Activated T-cell treated with anti-CD3 and anti-CD28 coated beads, Interleukin-2, amount 50 U/mL, for 24 hours (primary cell): ENCODE measurements around the gene PADI2.
A peak's percentile ranks its signal among the peaks of the same experiment; 100 is the strongest.

Source experiments
- DNase-seq: peaks from one replicate; pipeline ENCODE4 v3.0.0-alpha.2; 2020
- H3K27ac Mint-ChIP-seq: 2 replicates; pipeline ENCODE4 v1.8.0; 2020; ENCODE audit warnings: mild to moderate bottlenecking, mixed read lengths
- H3K27me3 Mint-ChIP-seq: 2 replicates; pipeline ENCODE4 v1.8.0; 2020; ENCODE audit warnings: mixed read lengths
- H3K36me3 Mint-ChIP-seq: 2 replicates; pipeline ENCODE4 v1.8.0; 2020; ENCODE audit warnings: low read depth, mixed read lengths
- H3K4me1 Mint-ChIP-seq: 2 replicates; pipeline ENCODE4 v1.8.0; 2020; ENCODE audit warnings: low read depth, mixed read lengths
- H3K4me3 Mint-ChIP-seq: 2 replicates; pipeline ENCODE4 v1.8.0; 2020; ENCODE audit warnings: mild to moderate bottlenecking, moderate library complexity, mixed read lengths
- H3K9me3 Mint-ChIP-seq: 2 replicates; pipeline ENCODE4 v1.8.0; 2020; ENCODE audit warnings: mixed read lengths

The PADI2 gene

DNA sequence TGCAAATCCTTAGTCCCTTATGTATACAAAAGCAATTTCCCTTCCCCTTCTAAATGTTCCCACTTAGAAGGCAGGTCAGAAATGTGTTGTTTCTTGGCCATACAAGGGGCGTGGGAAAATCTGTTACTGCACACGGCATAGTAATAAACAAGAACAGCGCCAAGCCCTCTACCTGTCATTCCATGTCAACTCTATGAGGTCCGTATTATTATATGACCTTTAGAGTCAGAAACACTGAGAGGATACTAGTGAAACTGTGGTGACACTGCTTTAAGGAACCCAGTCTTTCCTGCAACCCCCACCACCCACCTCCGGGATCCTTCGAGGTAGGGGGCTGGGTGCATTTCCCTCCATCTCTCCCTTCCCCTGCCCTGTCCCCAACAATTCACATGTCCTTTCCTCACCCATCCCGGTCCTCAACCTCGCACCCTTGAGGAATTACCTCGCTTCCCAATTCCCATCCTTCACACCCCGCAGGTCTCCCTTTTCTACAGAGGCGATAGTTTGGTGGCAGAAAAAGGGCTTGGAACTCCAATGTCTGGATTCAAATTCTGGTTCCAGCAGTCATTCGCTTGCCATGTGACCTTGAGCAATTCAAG lies 66.1 kb downstream of the PADI2 start:
- DNase-seq: no peak
- no peaks in the 10 kb centered on the region for H3K9me3 Mint-ChIP-seq
- peaks cover 27% of the 10 kb centered on the region for H3K4me1 Mint-ChIP-seq
- H3K4me3 Mint-ChIP-seq: peak overlapping the region; percentile 100
- peak overlapping the region; percentile 99 for H3K27ac Mint-ChIP-seq
- peaks cover 41% of the 10 kb centered on the region for H3K36me3 Mint-ChIP-seq
- H3K27me3 Mint-ChIP-seq: no peaks in the 10 kb centered on the region

DNA sequence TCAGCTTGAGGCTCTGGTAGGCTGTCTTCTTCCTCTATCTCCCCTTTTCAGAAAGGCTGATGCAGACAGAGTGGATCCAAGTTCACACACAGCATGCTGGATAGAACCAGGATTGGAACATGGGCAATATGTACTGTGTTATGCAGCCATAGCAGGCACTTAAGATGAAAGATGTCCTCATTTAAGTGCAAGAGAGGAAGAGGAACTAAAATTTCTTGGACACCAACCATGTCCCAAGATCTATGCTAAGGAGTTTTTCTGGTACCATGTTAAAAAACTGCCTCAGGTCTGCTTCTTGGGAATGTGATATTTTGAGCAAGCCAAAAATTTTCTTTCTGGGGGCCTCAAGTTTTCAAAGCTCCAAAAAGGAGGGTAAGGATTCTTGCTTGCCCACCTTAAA lies 66.6 kb downstream of the PADI2 start:
- DNase-seq: no peak
- Mint-ChIP-seq H3K27ac (peak overlapping the region; percentile 99), H3K27me3 (no peaks in the 10 kb centered on the region), H3K4me3 (peak overlapping the region; percentile 100), H3K4me1 (peaks cover 32% of the 10 kb centered on the region), H3K36me3 (peaks cover 45% of the 10 kb centered on the region), H3K9me3 (no peaks in the 10 kb centered on the region)

DNA sequence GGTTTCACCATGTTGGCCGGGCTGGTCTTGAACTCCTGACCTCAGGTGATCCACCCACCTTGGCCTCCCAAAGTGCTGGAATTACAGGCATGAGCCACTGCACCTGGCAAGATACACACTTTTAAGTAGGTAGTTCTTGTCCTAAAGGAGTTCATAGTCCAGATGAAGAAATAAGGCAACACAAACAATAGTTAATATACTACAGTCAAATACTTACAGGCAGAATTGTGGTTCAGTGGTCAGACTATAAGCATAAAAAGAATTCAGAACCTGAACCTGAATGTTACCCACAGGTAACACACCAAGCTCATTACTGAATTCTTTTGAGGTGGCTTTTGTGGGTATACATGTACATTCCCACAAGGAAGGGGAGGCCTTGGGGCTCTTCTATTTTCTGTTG lies 67.2 kb downstream of the PADI2 start:
- H3K27me3 Mint-ChIP-seq: no peaks in the 10 kb centered on the region
- H3K4me1 Mint-ChIP-seq: peaks cover 32% of the 10 kb centered on the region
- no peak for DNase-seq
- H3K9me3 Mint-ChIP-seq: no peaks in the 10 kb centered on the region
- H3K4me3 Mint-ChIP-seq: peak overlapping the region; percentile 100
- H3K36me3 Mint-ChIP-seq: peaks cover 47% of the 10 kb centered on the region
- peak overlapping the region; percentile 99 for H3K27ac Mint-ChIP-seq

DNA sequence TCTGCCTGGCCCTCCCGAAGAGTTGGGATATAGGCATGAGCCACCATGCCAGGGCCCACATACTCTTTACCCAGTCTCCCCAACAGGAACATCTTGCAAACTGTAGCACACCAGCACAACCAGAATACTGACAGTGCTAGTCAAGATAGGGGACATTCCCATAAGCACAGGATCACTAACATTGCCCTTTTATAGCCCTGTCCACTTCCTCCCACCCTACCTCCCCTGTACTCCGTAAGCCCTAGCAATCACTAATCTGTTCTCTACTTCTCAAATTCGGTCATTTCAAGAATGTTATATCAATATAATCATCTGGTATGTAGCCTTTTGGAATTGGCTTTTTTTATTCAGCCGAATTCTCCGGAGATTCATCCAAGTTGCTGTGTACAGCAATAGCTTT lies 71.3 kb downstream of the PADI2 start:
- no peak overlapping the region for H3K4me3 Mint-ChIP-seq
- H3K27ac Mint-ChIP-seq: peak overlapping the region; percentile 53
- H3K4me1 Mint-ChIP-seq: peaks cover 43% of the 10 kb centered on the region
- no peak for DNase-seq
- H3K36me3 Mint-ChIP-seq: peaks cover 71% of the 10 kb centered on the region
- no peaks in the 10 kb centered on the region for H3K27me3 Mint-ChIP-seq
- no peaks in the 10 kb centered on the region for H3K9me3 Mint-ChIP-seq

DNA sequence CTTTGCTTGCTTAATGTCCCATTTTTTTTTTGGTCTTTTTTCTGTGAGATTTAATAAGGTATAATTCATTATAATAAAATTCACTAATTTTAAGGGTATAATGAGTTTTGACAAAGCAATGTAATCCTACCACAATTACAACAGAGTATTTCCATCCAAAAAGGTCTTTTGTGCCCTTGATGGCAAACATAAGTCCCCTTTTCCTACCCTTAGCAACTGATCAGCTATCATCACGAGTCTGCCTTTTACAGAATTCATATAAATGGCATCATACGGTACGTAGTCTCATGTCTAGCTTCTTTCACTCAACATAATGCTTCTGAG lies 73.0 kb downstream of the PADI2 start:
- Mint-ChIP-seq H3K9me3 (no peaks in the 10 kb centered on the region), H3K4me3 (no peak overlapping the region), H3K4me1 (peaks cover 31% of the 10 kb centered on the region), H3K27me3 (no peaks in the 10 kb centered on the region), H3K27ac (no peak overlapping the region), H3K36me3 (peaks cover 77% of the 10 kb centered on the region)
- DNase-seq: no peak

DNA sequence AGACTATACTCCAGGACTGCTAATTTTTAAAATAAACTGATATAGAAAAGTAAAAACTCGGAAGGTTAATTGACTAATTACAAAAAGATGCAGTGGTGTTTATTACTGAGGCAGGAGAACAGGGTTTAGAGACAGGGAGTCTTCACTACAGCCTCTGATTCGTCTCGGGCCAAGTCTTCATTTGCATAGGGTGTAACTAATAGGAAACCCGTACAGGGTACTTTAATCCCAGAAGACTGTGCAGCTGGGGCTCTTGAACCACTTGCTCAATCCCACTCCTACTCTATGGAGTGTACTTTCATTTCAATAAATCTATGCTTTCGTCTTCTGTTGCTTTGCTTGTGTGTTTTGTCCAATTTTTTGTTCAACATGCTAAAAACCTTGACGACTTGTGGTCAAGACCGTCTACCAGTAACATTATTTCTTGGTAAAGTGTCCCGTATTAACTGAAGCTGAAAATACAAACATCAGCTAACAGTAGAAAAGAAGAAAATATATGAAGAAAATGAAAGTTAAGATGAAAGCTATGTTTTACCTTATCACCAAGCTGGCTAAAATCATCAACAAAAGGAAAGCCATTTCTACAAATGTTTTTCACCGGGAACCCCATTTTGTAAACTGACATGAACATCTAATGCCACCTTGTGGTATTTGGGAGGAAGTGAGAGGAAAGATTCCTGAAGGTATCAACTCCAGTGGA lies 73.5 kb downstream of the PADI2 start:
- Mint-ChIP-seq H3K27ac (peak overlapping the region; percentile 61), H3K4me1 (peaks cover 25% of the 10 kb centered on the region), H3K36me3 (peaks cover 75% of the 10 kb centered on the region), H3K4me3 (no peak overlapping the region), H3K27me3 (no peaks in the 10 kb centered on the region), H3K9me3 (no peaks in the 10 kb centered on the region)
- DNase-seq: no peak

DNA sequence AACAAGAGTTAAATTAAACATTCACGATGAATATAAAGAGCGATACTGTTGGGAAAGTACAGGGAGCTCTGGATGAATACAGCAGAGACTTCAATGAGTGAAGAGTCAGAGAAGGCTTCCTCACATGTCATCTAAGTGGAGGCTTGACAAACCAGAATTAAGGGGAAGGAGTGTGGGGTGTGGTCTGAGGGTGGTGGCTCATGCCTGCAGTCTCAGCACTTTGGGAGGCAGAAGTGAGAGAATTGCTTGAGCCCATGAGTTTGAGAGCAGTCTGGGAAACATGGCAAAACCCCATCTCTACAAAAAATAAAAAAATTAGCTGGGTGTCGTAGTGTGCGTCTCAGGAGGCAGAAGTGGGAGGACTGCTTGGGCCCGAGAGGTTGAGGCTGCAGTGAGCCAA lies 74.1 kb downstream of the PADI2 start:
- Mint-ChIP-seq H3K36me3 (peaks cover 75% of the 10 kb centered on the region), H3K9me3 (no peaks in the 10 kb centered on the region), H3K27ac (no peak overlapping the region), H3K4me1 (peaks cover 25% of the 10 kb centered on the region), H3K4me3 (no peak overlapping the region), H3K27me3 (no peaks in the 10 kb centered on the region)
- no peak for DNase-seq

DNA sequence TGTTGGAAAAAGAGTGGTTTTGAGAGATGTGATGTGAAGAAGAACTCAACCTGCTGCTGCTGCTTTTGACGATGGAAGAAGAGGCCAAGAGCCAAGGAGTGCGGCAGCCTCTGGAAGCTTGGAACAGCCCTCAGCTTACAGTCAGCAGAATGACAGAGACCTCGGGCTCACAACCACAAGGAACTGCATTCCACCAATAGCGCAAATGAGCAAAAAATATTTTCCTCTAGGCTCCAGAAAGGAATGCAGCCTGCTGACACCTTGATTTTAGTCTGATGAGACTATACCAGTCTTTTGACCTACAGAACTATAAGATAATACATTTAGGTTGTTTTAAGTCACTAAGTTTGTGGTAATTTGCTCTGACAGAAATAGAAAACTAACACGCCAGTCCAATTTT lies 75.6 kb downstream of the PADI2 start:
- H3K36me3 Mint-ChIP-seq: peaks cover 76% of the 10 kb centered on the region
- H3K27me3 Mint-ChIP-seq: no peaks in the 10 kb centered on the region
- H3K4me1 Mint-ChIP-seq: peaks cover 27% of the 10 kb centered on the region
- H3K4me3 Mint-ChIP-seq: no peak overlapping the region
- DNase-seq: no peak
- no peaks in the 10 kb centered on the region for H3K9me3 Mint-ChIP-seq
- no peak overlapping the region for H3K27ac Mint-ChIP-seq

DNA sequence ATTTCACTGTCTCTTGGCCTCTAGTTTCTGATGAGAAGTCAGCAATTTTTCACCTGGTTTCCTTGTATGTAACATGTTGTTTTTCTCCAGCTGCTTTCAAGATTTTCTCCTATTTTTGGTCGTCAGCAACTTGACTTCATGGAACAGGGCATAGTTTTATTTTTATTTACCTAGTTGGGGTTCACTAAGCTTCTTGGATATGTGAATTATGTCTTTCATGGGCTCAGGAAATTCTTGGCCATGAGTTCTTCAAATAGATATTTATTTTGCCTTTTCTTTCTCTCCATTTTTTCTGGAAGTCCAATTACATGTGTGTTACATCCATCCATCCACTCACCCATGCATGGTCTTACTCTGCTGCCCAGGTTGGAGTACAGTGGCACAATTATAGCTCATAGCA lies 79.1 kb downstream of the PADI2 start:
- Mint-ChIP-seq H3K4me1 (peaks cover 12% of the 10 kb centered on the region), H3K27me3 (no peaks in the 10 kb centered on the region), H3K36me3 (peaks cover 78% of the 10 kb centered on the region), H3K4me3 (no peak overlapping the region), H3K9me3 (no peaks in the 10 kb centered on the region), H3K27ac (no peak overlapping the region)
- DNase-seq: no peak

DNA sequence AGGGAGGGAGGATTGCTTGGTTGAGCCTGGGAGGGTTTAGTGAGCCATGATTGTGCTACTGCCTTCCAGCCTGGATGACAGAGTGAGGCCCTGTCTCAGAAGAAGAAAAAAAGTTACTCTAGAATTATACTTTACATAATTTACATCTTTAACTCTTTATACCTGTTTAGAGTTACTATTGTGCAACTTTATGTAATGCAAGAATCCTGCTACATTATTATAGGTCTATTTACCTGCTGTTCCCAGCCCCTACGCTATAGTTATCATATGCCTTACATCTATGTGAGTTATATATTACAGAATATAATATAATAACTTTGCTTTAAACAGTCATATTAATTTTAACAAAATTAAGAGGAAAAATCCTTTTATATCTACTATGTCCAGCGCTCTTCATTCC lies 79.7 kb downstream of the PADI2 start:
- Mint-ChIP-seq H3K27ac (no peak overlapping the region), H3K4me3 (no peak overlapping the region), H3K36me3 (peaks cover 78% of the 10 kb centered on the region), H3K27me3 (no peaks in the 10 kb centered on the region), H3K4me1 (peaks cover 8% of the 10 kb centered on the region), H3K9me3 (no peaks in the 10 kb centered on the region)
- DNase-seq: no peak

DNA sequence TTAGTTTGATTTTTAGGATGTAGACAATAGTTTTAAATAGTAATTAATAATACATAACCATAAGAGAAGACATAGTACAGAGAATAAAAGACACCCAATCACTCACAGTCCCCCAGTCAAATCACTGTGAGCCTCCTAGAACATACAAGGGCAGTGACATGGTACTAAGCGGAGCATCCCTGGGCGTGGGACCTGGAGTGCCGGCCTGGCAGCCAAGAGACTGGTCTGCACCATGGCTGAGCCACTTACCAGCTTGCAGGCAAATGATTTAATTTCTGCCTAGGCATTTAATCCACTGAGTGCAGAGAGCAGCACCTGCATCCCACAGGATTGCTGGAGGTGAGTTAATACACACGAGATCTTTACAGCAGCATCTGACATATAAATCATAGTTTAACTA lies 85.8 kb downstream of the PADI2 start:
- Mint-ChIP-seq H3K27ac (no peak overlapping the region), H3K9me3 (no peaks in the 10 kb centered on the region), H3K27me3 (no peaks in the 10 kb centered on the region), H3K4me3 (no peak overlapping the region), H3K36me3 (peaks cover 79% of the 10 kb centered on the region), H3K4me1 (peaks cover 2% of the 10 kb centered on the region)
- DNase-seq: no peak

DNA sequence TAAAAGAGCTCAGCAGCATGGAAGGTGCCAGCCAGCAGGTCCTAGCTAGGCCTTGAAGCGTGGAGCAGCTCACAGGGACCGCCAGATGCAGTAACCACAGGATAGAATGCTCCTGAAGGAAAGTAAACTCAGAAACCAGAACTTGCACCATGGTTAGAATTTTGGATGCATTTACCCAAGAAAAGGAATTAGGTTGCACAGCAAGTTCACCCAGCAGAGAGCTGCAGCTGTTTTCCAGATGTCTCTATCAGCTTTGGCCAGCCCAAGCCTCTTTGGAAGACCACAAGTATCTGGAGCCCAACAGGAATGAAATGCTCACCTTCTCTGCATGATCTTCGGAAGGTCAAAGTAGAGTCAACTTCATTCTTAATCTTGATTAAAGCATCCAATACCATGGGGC lies 86.5 kb downstream of the PADI2 start:
- peaks cover 81% of the 10 kb centered on the region for H3K36me3 Mint-ChIP-seq
- H3K4me3 Mint-ChIP-seq: no peak overlapping the region
- H3K27me3 Mint-ChIP-seq: no peaks in the 10 kb centered on the region
- no peak for DNase-seq
- no peaks in the 10 kb centered on the region for H3K4me1 Mint-ChIP-seq
- no peak overlapping the region for H3K27ac Mint-ChIP-seq
- no peaks in the 10 kb centered on the region for H3K9me3 Mint-ChIP-seq

DNA sequence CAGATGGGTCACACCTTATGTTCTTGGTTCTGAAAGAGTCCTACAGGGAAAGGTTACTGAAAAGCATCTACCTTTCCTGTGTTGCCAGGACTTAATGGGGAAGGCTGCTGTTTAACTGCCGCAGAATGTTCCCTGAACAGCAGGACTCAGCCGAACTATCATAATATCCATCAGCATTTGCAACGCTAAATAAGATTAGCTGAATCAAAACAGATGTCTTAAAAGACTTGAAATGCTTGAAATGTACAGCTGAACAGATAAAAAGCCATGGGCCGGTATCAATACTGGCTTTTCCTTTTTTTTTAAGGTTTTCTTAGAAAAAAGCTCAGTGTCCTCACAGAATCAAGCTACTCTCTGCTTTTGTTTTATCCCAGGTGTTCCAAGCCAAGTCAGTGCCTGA lies 87.8 kb downstream of the PADI2 start:
- DNase-seq: no peak
- peaks cover 86% of the 10 kb centered on the region for H3K36me3 Mint-ChIP-seq
- no peak overlapping the region for H3K4me3 Mint-ChIP-seq
- no peaks in the 10 kb centered on the region for H3K4me1 Mint-ChIP-seq
- peak overlapping the region; percentile 50 for H3K27ac Mint-ChIP-seq
- no peaks in the 10 kb centered on the region for H3K27me3 Mint-ChIP-seq
- H3K9me3 Mint-ChIP-seq: no peaks in the 10 kb centered on the region

DNA sequence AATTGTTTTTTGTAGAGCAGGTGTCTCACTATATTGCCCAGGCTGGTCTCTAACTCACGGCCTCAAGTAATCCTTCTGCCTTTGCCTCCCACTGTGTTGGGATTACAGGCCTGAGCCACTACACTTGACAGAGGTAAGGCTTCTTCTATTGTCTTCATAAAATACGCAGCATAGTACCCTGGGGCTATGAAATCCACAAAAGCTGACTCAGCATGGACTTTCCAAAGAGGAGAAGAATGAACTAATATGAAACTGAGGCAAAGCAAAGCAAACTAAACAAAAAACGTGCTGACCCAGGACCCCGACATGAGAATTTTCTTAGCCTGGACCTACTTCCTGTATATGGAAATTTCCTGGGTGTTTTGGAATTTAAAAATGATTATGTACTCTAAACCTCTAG lies 89.0 kb downstream of the PADI2 start:
- no peaks in the 10 kb centered on the region for H3K27me3 Mint-ChIP-seq
- no peak overlapping the region for H3K4me3 Mint-ChIP-seq
- no peaks in the 10 kb centered on the region for H3K4me1 Mint-ChIP-seq
- peak overlapping the region; percentile 77 for H3K27ac Mint-ChIP-seq
- no peaks in the 10 kb centered on the region for H3K9me3 Mint-ChIP-seq
- DNase-seq: no peak
- H3K36me3 Mint-ChIP-seq: peaks cover 89% of the 10 kb centered on the region

DNA sequence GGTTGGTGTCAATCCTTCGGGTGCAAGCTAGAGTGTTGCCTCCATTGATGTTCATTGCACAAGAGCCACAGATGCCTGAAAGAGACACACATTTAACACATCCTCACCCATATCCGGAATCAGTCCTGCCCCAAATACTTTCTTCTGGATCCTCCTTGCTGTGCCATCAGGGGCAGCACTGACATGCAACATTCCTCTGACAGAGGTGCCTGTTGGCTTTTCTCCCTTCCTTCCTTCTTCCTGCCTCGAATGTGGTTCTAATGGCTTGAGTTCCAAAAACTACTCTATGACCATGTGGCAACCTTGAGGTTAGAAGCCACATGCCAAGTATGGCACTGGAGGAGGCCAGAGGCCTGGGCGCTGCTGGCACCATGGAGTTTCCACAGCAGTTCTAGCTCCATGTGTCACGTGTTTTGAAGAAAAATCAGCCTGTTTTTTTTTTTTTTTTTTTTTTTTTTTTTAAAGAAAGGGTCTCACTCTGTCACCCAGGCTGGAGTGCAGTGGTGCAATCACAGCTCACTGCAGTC lies 90.5 kb downstream of the PADI2 start:
- H3K36me3 Mint-ChIP-seq: peaks cover 93% of the 10 kb centered on the region
- H3K27ac Mint-ChIP-seq: peak overlapping the region; percentile 23
- no peak for DNase-seq
- no peak overlapping the region for H3K4me3 Mint-ChIP-seq
- no peaks in the 10 kb centered on the region for H3K27me3 Mint-ChIP-seq
- H3K9me3 Mint-ChIP-seq: no peaks in the 10 kb centered on the region
- H3K4me1 Mint-ChIP-seq: no peaks in the 10 kb centered on the region
